Liver (tissue), 9 donors: ENCODE data around the gene DRAM1. TPM values are rescaled to one million over a fixed set of nuclear protein-coding genes. Genes with fewer than 3 reads are reported as not detected.

Experiments used
- DNase-seq: peaks from one replicate; pipeline ENCODE4 v3.0.0-alpha.2; 2017; ENCODE audit warnings: low spot score
- H3K27ac ChIP-seq, 2 donors: one replicate each; pipeline ENCODE4 v1.7.0; 2013; ENCODE audit warnings: inconsistent platforms in 2 of 2, low read length in 2 of 2, control low read depth in 1 of 2, low read depth in 1 of 2, mild to moderate bottlenecking in 1 of 2
- H3K27me3 ChIP-seq, 4 donors: one replicate each; pipeline versions ENCODE4 v1.6.1 to v1.7.0; 2013; ENCODE audit warnings: low read length in 3 of 4, inconsistent platforms in 1 of 4, mild to moderate bottlenecking in 1 of 4, moderate library complexity in 1 of 4; ENCODE audit not compliant: control insufficient read depth in 4 of 4, insufficient read depth in 4 of 4
- H3K36me3 ChIP-seq, 4 donors: one replicate each; pipeline versions ENCODE4 v1.6.1 to v1.7.0; 2013; ENCODE audit warnings: low read length in 3 of 4, mild to moderate bottlenecking in 3 of 4, low read depth in 1 of 4, moderate library complexity in 1 of 4; ENCODE audit not compliant: control insufficient read depth in 4 of 4, insufficient read depth in 3 of 4
- H3K4me1 ChIP-seq, 4 donors: one replicate each; pipeline versions ENCODE4 v1.6.1 to v1.7.0; 2013; ENCODE audit warnings: low read length in 3 of 4, mild to moderate bottlenecking in 3 of 4, moderate library complexity in 1 of 4; ENCODE audit not compliant: control insufficient read depth in 4 of 4, insufficient read depth in 4 of 4
- H3K4me3 ChIP-seq, 3 donors: one replicate each; pipeline versions ENCODE4 v1.6.1 to v1.7.0; 2013; ENCODE audit warnings: low read length in 3 of 3, control low read depth in 1 of 3, low read depth in 1 of 3, mild to moderate bottlenecking in 1 of 3
- H3K9ac ChIP-seq, 2 donors: one replicate each; pipeline ENCODE4 v1.7.0; 2013; ENCODE audit warnings: low read length in 2 of 2, mild to moderate bottlenecking in 2 of 2, moderate library complexity in 2 of 2, control low read depth in 1 of 2, low read depth in 1 of 2
- H3K9me3 ChIP-seq, 4 donors: one replicate each; pipeline versions ENCODE4 v1.6.1 to v1.7.0; 2013; ENCODE audit warnings: low read length in 3 of 4; ENCODE audit not compliant: control insufficient read depth in 4 of 4
- ATF3 ChIP-seq: IDR thresholded peaks from 2 replicates; pipeline ENCODE4 v1.6.1; 2016; ENCODE audit warnings: antibody characterized with exemption
- EGR1 ChIP-seq, 2 donors: IDR thresholded peaks; 2 replicates each; pipeline ENCODE4 v1.6.1; 2016 to 2018; ENCODE audit warnings: antibody characterized with exemption in 2 of 2, low read depth in 2 of 2
- FOXA1 ChIP-seq: IDR thresholded peaks from 2 replicates; pipeline ENCODE4 v1.6.1; 2016; ENCODE audit warnings: antibody characterized with exemption
- FOXA2 ChIP-seq: IDR thresholded peaks from 2 replicates; pipeline ENCODE4 v1.6.1; 2016; ENCODE audit warnings: antibody characterized with exemption
- GABPA ChIP-seq, 2 donors: IDR thresholded peaks in 1 of 2; conservative IDR thresholded peaks in 1 of 2; 2 replicates each; pipeline ENCODE4 v1.6.1; 2016; ENCODE audit warnings: antibody characterized with exemption in 2 of 2, mild to moderate bottlenecking in 1 of 2, moderate library complexity in 1 of 2
- HNF4A ChIP-seq, 2 donors: conservative IDR thresholded peaks; 2 replicates each; pipeline ENCODE4 v1.6.1; 2016; ENCODE audit warnings: antibody characterized with exemption in 2 of 2, mild to moderate bottlenecking in 2 of 2
- HNF4G ChIP-seq: IDR thresholded peaks from 2 replicates; pipeline ENCODE4 v1.6.1; 2016; ENCODE audit warnings: antibody characterized with exemption
- JUND ChIP-seq, 2 donors: IDR thresholded peaks; 2 replicates each; pipeline ENCODE4 v1.6.1; 2016; ENCODE audit warnings: antibody characterized with exemption in 2 of 2
- MAX ChIP-seq: IDR thresholded peaks from 2 replicates; pipeline ENCODE4 v1.6.1; 2016; ENCODE audit warnings: antibody characterized with exemption
- NR2F2 ChIP-seq: IDR thresholded peaks from 2 replicates; pipeline ENCODE4 v1.6.1; 2016; ENCODE audit warnings: antibody characterized with exemption
- RAD21 ChIP-seq, 2 donors: IDR thresholded peaks; 2 replicates each; pipeline ENCODE4 v1.6.1; 2016; ENCODE audit warnings: antibody characterized with exemption in 2 of 2, mild to moderate bottlenecking in 2 of 2
- REST ChIP-seq: IDR thresholded peaks from 2 replicates; pipeline ENCODE4 v1.6.1; 2016; ENCODE audit warnings: antibody characterized with exemption, mild to moderate bottlenecking
- RXRA ChIP-seq, 2 donors: IDR thresholded peaks; 2 replicates each; pipeline ENCODE4 v1.6.1; 2017 to 2018; ENCODE audit warnings: antibody characterized with exemption in 2 of 2, mild to moderate bottlenecking in 1 of 2
- SP1 ChIP-seq: IDR thresholded peaks from 2 replicates; pipeline ENCODE4 v1.6.1; 2018; ENCODE audit warnings: antibody characterized with exemption, mild to moderate bottlenecking
- TAF1 ChIP-seq: conservative IDR thresholded peaks from 2 replicates; pipeline ENCODE4 v1.6.1; 2016; ENCODE audit warnings: antibody characterized with exemption, mild to moderate bottlenecking
- YY1 ChIP-seq: IDR thresholded peaks from 2 replicates; pipeline ENCODE4 v1.6.1; 2016; ENCODE audit warnings: antibody characterized with exemption, mild to moderate bottlenecking
- ZBTB33 ChIP-seq: IDR thresholded peaks from 2 replicates; pipeline ENCODE4 v1.6.1; 2016; ENCODE audit warnings: antibody characterized with exemption
- whole genome bisulfite sequencing: extraction: QIAGEN DNeasy Blood & Tissue Kit; methylation state at CpG from one replicate; pipeline ENCODE4 v1.1.7; 2013; 5-methylcytosine and 5-hydroxymethylcytosine counted together
- polyA plus RNA-seq, 2 donors: library from polyadenylated mRNA; stranded (reverse) in 1 of 2; unstranded in 1 of 2; fragments of 200-250 nt in 1 of 2; fragments of >200 nt in 1 of 2; fragmentation: Nextera tagmentation in 1 of 2; extraction: Ambion mirVana in 1 of 2; gene quantifications; one replicate each; pipeline versions ENCODE4 v1.2.1 to v1.2.3, GENCODE V29; 2013 to 2015
- total RNA-seq, 2 donors: library from RNA; depleted of rRNA; stranded (reverse); fragments of >200 nt; gene quantifications; one replicate each; pipeline ENCODE4 v1.2.3, GENCODE V29; 2014
- donor health status: healthy.
- donor health status: healthy.
- donor health status: healthy.
- donor health status: healthy.
- donor health status: healthy.

DRAM1 gene
- total and polyA plus RNA-seq, 4 donors: 2.7 to 7.8 (median 3.4) TPM

GRCh38 chr12:101906226-101906625, 28.8 kb downstream of the DRAM1 start:
- 80% methylated on average over 2 of the region's 2 CpGs for WGBS

GRCh38 chr12:101908395-101908794, 31.0 kb downstream of the DRAM1 start:
- Histone ChIP-seq H3K4me1 (no peaks in the 10 kb centered on the region), H3K27ac (no peak overlapping the region), H3K27me3 (no peaks in the 10 kb centered on the region), H3K4me3 (no peak overlapping the region), H3K9me3 (no peaks in the 10 kb centered on the region), H3K36me3 (peaks cover 0 to 1% (median 0%) of the 10 kb centered on the region in 4 donors), H3K9ac (no peak overlapping the region)
- WGBS: 97% methylated on average over 3 of the region's 3 CpGs
- DNase-seq: no peak
- TF ChIP-seq ZBTB33: no peak
- TF ChIP-seq JUND (IDR thresholded peaks at IDR 0.05): no peak
- TF ChIP-seq RXRA (IDR thresholded peaks at IDR 0.05): no peak
- TF ChIP-seq FOXA2: no peak
- no peak for TF ChIP-seq FOXA1
- no peak for TF ChIP-seq EGR1 (IDR thresholded peaks at IDR 0.05; ENCODE audit: low read depth in 2 of 2)
- no peak for TF ChIP-seq HNF4G
- no peak for TF ChIP-seq HNF4A (conservative IDR thresholded peaks at IDR 0.05)
- no peak for TF ChIP-seq YY1
- no peak for TF ChIP-seq SP1
- TF ChIP-seq MAX: no peak
- TF ChIP-seq ATF3: no peak
- no peak for TF ChIP-seq RAD21 (IDR thresholded peaks at IDR 0.05)
- no peak for TF ChIP-seq TAF1
- no peak for TF ChIP-seq GABPA (IDR thresholded peaks at IDR 0.05 in 1 of 2, conservative IDR thresholded peaks at IDR 0.05 in 1 of 2)
- no peak for TF ChIP-seq NR2F2

More at GRCh38 chr12:101906226-101906625, 28.8 kb downstream of the DRAM1 start:
- Histone ChIP-seq H3K36me3 (peaks cover 0 to 1% (median 0%) of the 10 kb centered on the region in 4 donors), H3K27ac (no peak overlapping the region), H3K9ac (no peak overlapping the region), H3K4me3 (no peak overlapping the region), H3K9me3 (no peaks in the 10 kb centered on the region), H3K4me1 (no peaks in the 10 kb centered on the region), H3K27me3 (no peaks in the 10 kb centered on the region)
- no peak for DNase-seq
- no peak for TF ChIP-seq ZBTB33
- no peak for TF ChIP-seq EGR1 (IDR thresholded peaks at IDR 0.05; ENCODE audit: low read depth in 2 of 2)
- TF ChIP-seq MAX: no peak
- no peak for TF ChIP-seq REST
